GM23338 (cell line): Measurements from ENCODE around the gene MUC6.

Source experiments
- CREB1 ChIP-seq: fragments of 250-450 bp; sonication (Bioruptor Pico); IDR thresholded peaks from 2 replicates; pipeline ENCODE4 v1.5.0; 2020; ENCODE audit warnings: low read depth, mild to moderate bottlenecking, moderate library complexity
- EZH2 ChIP-seq: fragments of 200-600 bp; sonication (generic); IDR thresholded peaks from one replicate; pipeline ENCODE4 v1.8.0; 2017; ENCODE audit warnings: antibody characterized with exemption, mild to moderate bottlenecking, low read depth; ENCODE audit not compliant: unreplicated experiment
- JUNB ChIP-seq: IDR thresholded peaks from one replicate; pipeline ENCODE4 v1.6.1; 2016; ENCODE audit warnings: antibody characterized with exemption; ENCODE audit not compliant: unreplicated experiment
- NANOG ChIP-seq: IDR thresholded peaks from 2 replicates; pipeline ENCODE4 v1.6.1; 2016; ENCODE audit warnings: antibody characterized with exemption, borderline replicate concordance
- POLR2AphosphoS5 ChIP-seq: IDR thresholded peaks from 2 replicates; pipeline ENCODE4 v1.6.1; 2016; ENCODE audit warnings: antibody characterized with exemption, low read depth
- TF ChIP-seq, protein P1 (sequence below), 2 experiments: fragments of 200-600 bp in 1 of 2; sonication (generic) in 1 of 2; conservative IDR thresholded peaks; 2 replicates each; pipeline versions ENCODE4 v1.5.1 to v1.6.1; 2016 to 2017; ENCODE audit warnings: antibody characterized with exemption in 2 of 2, low read depth in 2 of 2, mild to moderate bottlenecking in 2 of 2, moderate library complexity in 1 of 2
- TF ChIP-seq, protein P2 (sequence below): IDR thresholded peaks from one replicate; pipeline ENCODE4 v1.6.1; 2018; ENCODE audit warnings: antibody characterized with exemption; ENCODE audit not compliant: unreplicated experiment

GRCh38 chr11:1052133-1053011 lies 15.9 kb upstream of the MUC6 start:
- TF ChIP-seq CREB1 (CRISPR knock-in tag) (no peak), EZH2 (no peak), POLR2AphosphoS5 (no peak), JUNB (no peak), NANOG (no peak)
- TF ChIP-seq, protein P1, sequence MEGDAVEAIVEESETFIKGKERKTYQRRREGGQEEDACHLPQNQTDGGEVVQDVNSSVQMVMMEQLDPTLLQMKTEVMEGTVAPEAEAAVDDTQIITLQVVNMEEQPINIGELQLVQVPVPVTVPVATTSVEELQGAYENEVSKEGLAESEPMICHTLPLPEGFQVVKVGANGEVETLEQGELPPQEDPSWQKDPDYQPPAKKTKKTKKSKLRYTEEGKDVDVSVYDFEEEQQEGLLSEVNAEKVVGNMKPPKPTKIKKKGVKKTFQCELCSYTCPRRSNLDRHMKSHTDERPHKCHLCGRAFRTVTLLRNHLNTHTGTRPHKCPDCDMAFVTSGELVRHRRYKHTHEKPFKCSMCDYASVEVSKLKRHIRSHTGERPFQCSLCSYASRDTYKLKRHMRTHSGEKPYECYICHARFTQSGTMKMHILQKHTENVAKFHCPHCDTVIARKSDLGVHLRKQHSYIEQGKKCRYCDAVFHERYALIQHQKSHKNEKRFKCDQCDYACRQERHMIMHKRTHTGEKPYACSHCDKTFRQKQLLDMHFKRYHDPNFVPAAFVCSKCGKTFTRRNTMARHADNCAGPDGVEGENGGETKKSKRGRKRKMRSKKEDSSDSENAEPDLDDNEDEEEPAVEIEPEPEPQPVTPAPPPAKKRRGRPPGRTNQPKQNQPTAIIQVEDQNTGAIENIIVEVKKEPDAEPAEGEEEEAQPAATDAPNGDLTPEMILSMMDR (conservative IDR thresholded peaks at IDR 0.05; ENCODE audit: low read depth in 2 of 2) = no peak
- TF ChIP-seq, protein P2, sequence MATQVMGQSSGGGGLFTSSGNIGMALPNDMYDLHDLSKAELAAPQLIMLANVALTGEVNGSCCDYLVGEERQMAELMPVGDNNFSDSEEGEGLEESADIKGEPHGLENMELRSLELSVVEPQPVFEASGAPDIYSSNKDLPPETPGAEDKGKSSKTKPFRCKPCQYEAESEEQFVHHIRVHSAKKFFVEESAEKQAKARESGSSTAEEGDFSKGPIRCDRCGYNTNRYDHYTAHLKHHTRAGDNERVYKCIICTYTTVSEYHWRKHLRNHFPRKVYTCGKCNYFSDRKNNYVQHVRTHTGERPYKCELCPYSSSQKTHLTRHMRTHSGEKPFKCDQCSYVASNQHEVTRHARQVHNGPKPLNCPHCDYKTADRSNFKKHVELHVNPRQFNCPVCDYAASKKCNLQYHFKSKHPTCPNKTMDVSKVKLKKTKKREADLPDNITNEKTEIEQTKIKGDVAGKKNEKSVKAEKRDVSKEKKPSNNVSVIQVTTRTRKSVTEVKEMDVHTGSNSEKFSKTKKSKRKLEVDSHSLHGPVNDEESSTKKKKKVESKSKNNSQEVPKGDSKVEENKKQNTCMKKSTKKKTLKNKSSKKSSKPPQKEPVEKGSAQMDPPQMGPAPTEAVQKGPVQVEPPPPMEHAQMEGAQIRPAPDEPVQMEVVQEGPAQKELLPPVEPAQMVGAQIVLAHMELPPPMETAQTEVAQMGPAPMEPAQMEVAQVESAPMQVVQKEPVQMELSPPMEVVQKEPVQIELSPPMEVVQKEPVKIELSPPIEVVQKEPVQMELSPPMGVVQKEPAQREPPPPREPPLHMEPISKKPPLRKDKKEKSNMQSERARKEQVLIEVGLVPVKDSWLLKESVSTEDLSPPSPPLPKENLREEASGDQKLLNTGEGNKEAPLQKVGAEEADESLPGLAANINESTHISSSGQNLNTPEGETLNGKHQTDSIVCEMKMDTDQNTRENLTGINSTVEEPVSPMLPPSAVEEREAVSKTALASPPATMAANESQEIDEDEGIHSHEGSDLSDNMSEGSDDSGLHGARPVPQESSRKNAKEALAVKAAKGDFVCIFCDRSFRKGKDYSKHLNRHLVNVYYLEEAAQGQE = no peak
